Amniotic epithelial cell (primary cell): ENCODE results near the gene FUT8.

ENCODE experiments used
- DNase-seq: peaks from one replicate; pipeline ENCODE4 v3.0.0-alpha.2; 2010; ENCODE audit warnings: low read depth

The FUT8 gene

GRCh38 chr14:65412032-65412846 is at the start of gene FUT8:
TSS of gene FUT8 (plus strand) at chr14:65412730. CDS start at chr14:65561564, 148,834 bp downstream.
- DNase-seq: peak; percentile 93

- DNase-seq: no peak
Observed at GRCh38 chr14:65366802-65367565, 45.5 kb upstream of the FUT8 start.

GRCh38 chr14:65369560-65369959 is 43.0 kb upstream of the FUT8 start:
- no peak for DNase-seq

- no peak for DNase-seq
Observed at GRCh38 chr14:65370801-65371248, 41.7 kb upstream of the FUT8 start.

GRCh38 chr14:65371784-65372183 is 40.7 kb upstream of the FUT8 start:
- no peak for DNase-seq

GRCh38 chr14:65373016-65373670 is 39.4 kb upstream of the FUT8 start:
- no peak for DNase-seq

- no peak for DNase-seq
Observed at GRCh38 chr14:65373671-65374039, 38.9 kb upstream of the FUT8 start.

- peak; percentile 61 for DNase-seq
Observed at GRCh38 chr14:65377576-65377975, 35.0 kb upstream of the FUT8 start.

GRCh38 chr14:65382586-65382985 is 29.9 kb upstream of the FUT8 start:
- no peak for DNase-seq

- no peak for DNase-seq
Observed at GRCh38 chr14:65387171-65387570, 25.4 kb upstream of the FUT8 start.

GRCh38 chr14:65387628-65388027 is 24.9 kb upstream of the FUT8 start:
- DNase-seq: no peak

GRCh38 chr14:65392296-65392695 is 20.2 kb upstream of the FUT8 start:
- no peak for DNase-seq

- no peak for DNase-seq
Observed at GRCh38 chr14:65396082-65396910, 16.2 kb upstream of the FUT8 start.

GRCh38 chr14:65403231-65403630 is 9.3 kb upstream of the FUT8 start:
- DNase-seq: peak; percentile 66

- DNase-seq: no peak
Observed at GRCh38 chr14:65408113-65408512, 4.4 kb upstream of the FUT8 start.

GRCh38 chr14:65410640-65411039 is 1.9 kb upstream of the FUT8 start:
- DNase-seq: no peak

- DNase-seq: peak; percentile 85
Observed at GRCh38 chr14:65411656-65412031, 886 bp upstream of the FUT8 start.

- peak; percentile 68 for DNase-seq
Observed at GRCh38 chr14:65412856-65413738, 567 bp downstream of the FUT8 start.

- DNase-seq: no peak
Observed at GRCh38 chr14:65413739-65414045, 1.2 kb downstream of the FUT8 start.

- peak; percentile 35 for DNase-seq
Observed at GRCh38 chr14:65414961-65415589, 2.5 kb downstream of the FUT8 start.

GRCh38 chr14:65415613-65416012 is 3.1 kb downstream of the FUT8 start:
- DNase-seq: no peak
